ENCODE data around the gene CFAP77.

DNA sequence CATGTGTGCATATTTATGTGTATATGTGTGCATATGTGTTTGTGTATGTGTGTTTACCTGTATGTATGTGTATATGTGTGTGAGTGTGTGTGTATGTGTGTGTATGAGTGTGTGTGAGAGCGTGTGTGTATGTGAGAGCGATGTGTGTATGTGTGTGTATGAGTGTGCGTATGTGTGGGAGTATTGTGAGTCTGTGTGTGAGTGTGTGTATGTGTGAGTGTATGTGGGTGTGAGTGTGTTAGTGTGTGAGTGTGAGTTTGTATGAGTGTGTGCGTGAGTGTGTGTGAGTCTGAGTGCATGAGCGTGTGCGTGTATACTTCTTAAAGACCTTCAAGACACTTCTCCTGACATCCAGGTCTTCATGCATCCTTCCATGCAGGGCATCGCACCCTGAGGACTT, 49.6 kb downstream of the CFAP77 start:
- TF ChIP-seq, protein P1, sequence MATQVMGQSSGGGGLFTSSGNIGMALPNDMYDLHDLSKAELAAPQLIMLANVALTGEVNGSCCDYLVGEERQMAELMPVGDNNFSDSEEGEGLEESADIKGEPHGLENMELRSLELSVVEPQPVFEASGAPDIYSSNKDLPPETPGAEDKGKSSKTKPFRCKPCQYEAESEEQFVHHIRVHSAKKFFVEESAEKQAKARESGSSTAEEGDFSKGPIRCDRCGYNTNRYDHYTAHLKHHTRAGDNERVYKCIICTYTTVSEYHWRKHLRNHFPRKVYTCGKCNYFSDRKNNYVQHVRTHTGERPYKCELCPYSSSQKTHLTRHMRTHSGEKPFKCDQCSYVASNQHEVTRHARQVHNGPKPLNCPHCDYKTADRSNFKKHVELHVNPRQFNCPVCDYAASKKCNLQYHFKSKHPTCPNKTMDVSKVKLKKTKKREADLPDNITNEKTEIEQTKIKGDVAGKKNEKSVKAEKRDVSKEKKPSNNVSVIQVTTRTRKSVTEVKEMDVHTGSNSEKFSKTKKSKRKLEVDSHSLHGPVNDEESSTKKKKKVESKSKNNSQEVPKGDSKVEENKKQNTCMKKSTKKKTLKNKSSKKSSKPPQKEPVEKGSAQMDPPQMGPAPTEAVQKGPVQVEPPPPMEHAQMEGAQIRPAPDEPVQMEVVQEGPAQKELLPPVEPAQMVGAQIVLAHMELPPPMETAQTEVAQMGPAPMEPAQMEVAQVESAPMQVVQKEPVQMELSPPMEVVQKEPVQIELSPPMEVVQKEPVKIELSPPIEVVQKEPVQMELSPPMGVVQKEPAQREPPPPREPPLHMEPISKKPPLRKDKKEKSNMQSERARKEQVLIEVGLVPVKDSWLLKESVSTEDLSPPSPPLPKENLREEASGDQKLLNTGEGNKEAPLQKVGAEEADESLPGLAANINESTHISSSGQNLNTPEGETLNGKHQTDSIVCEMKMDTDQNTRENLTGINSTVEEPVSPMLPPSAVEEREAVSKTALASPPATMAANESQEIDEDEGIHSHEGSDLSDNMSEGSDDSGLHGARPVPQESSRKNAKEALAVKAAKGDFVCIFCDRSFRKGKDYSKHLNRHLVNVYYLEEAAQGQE (IDR thresholded peaks at IDR 0.05; ENCODE audit: low read depth, low read length), result no peak
- TF ChIP-seq, protein P2, sequence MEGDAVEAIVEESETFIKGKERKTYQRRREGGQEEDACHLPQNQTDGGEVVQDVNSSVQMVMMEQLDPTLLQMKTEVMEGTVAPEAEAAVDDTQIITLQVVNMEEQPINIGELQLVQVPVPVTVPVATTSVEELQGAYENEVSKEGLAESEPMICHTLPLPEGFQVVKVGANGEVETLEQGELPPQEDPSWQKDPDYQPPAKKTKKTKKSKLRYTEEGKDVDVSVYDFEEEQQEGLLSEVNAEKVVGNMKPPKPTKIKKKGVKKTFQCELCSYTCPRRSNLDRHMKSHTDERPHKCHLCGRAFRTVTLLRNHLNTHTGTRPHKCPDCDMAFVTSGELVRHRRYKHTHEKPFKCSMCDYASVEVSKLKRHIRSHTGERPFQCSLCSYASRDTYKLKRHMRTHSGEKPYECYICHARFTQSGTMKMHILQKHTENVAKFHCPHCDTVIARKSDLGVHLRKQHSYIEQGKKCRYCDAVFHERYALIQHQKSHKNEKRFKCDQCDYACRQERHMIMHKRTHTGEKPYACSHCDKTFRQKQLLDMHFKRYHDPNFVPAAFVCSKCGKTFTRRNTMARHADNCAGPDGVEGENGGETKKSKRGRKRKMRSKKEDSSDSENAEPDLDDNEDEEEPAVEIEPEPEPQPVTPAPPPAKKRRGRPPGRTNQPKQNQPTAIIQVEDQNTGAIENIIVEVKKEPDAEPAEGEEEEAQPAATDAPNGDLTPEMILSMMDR (IDR thresholded peaks at IDR 0.05), result no peak
- TF ChIP-seq SMC3 (IDR thresholded peaks at IDR 0.05; ENCODE audit: low read depth, low read length) (no peak), RFX5 (IDR thresholded peaks at IDR 0.05; ENCODE audit: low read length) (no peak), JUND (IDR thresholded peaks at IDR 0.05) (no peak), TAF1 (IDR thresholded peaks at IDR 0.05; ENCODE audit: borderline replicate concordance, low read depth, low read length) (no peak)
